HEK293T (cell line): ENCODE results near the gene CTNNA3.

Experiments
- ARNT ChIP-seq: fragments of 450-650 bp; IDR thresholded peaks from 2 replicates; pipeline ENCODE4 v1.6.1; 2017; ENCODE audit warnings: mild to moderate bottlenecking
- BHLHE40 ChIP-seq: fragments of 450-650 bp; IDR thresholded peaks from 2 replicates; pipeline ENCODE4 v1.6.1; 2016; ENCODE audit warnings: mild to moderate bottlenecking, moderate library complexity, borderline replicate concordance
- CTBP1 ChIP-seq: fragments of 450-650 bp; IDR thresholded peaks from 2 replicates; pipeline ENCODE4 v1.6.1; 2016; ENCODE audit warnings: borderline replicate concordance
- ELF4 ChIP-seq: fragments of 450-650 bp; IDR thresholded peaks from 2 replicates; pipeline ENCODE4 v1.6.1; 2017; ENCODE audit warnings: antibody characterized with exemption
- FOXK2 ChIP-seq: fragments of 450-650 bp; IDR thresholded peaks from 2 replicates; pipeline ENCODE4 v1.6.1; 2016; ENCODE audit warnings: mild to moderate bottlenecking
- FOXM1 ChIP-seq: fragments of 450-650 bp; IDR thresholded peaks from 2 replicates; pipeline ENCODE4 v1.6.1; 2017; ENCODE audit warnings: mild to moderate bottlenecking, borderline replicate concordance
- HDGF ChIP-seq: fragments of 450-650 bp; IDR thresholded peaks from 2 replicates; pipeline ENCODE4 v1.6.1; 2017; ENCODE audit warnings: antibody characterized with exemption, borderline replicate concordance
- L3MBTL2 ChIP-seq: fragments of 450-650 bp; conservative IDR thresholded peaks from 2 replicates; pipeline ENCODE4 v1.6.1; 2016; ENCODE audit warnings: mild to moderate bottlenecking
- LEF1 ChIP-seq: fragments of 450-650 bp; IDR thresholded peaks from 2 replicates; pipeline ENCODE4 v1.6.1; 2017; ENCODE audit warnings: mild to moderate bottlenecking, borderline replicate concordance
- PKNOX1 ChIP-seq: fragments of 450-650 bp; IDR thresholded peaks from 2 replicates; pipeline ENCODE4 v1.6.1; 2016
- SP1 ChIP-seq: fragments of 450-650 bp; IDR thresholded peaks from 2 replicates; pipeline ENCODE4 v1.6.1; 2017
- SUZ12 ChIP-seq: fragments of 450-650 bp; IDR thresholded peaks from 2 replicates; pipeline ENCODE4 v1.6.1; 2016; ENCODE audit warnings: mild to moderate bottlenecking
- TARDBP ChIP-seq: fragments of 450-650 bp; IDR thresholded peaks from 2 replicates; pipeline ENCODE4 v1.6.1; 2016
- ZNF384 ChIP-seq: fragments of 450-650 bp; IDR thresholded peaks from 2 replicates; pipeline ENCODE4 v1.6.1; 2016

GRCh38 chr10:66284621-66285020, 1411.4 kb downstream of the CTNNA3 start:
- TF ChIP-seq SUZ12 (no peak), TARDBP (no peak), FOXM1 (no peak), HDGF (no peak), ARNT (no peak), FOXK2 (no peak), ELF4 (no peak), SP1 (no peak), LEF1 (no peak), PKNOX1 (no peak), ZNF384 (no peak), BHLHE40 (no peak), L3MBTL2 (no peak), CTBP1 (no peak)
